GM12892 (cell line): ENCODE measurements around the gene DHH.

ENCODE experiments used
- DNase-seq: peaks from one replicate; pipeline ENCODE4 v3.0.0; 2011; ENCODE audit not compliant: insufficient read length
- FAIRE-seq: peaks from 2 replicates; lab custom pipeline; 2011; peaks lifted over from hg19 to GRCh38; lab: Jason Lieb, UNC
- POLR2A ChIP-seq: IDR thresholded peaks from 2 replicates; pipeline ENCODE4 v1.6.1; 2011; ENCODE audit warnings: low read depth, low read length, control low read depth
- POLR2AphosphoS5 ChIP-seq: IDR thresholded peaks from 2 replicates; pipeline ENCODE4 v1.6.1; 2011; ENCODE audit warnings: low read depth, low read length, control low read depth
- TAF1 ChIP-seq: IDR thresholded peaks from 2 replicates; pipeline ENCODE4 v1.6.1; 2011; ENCODE audit warnings: low read depth, mild to moderate bottlenecking, control low read depth, low read length, borderline replicate concordance

DHH gene

DNA sequence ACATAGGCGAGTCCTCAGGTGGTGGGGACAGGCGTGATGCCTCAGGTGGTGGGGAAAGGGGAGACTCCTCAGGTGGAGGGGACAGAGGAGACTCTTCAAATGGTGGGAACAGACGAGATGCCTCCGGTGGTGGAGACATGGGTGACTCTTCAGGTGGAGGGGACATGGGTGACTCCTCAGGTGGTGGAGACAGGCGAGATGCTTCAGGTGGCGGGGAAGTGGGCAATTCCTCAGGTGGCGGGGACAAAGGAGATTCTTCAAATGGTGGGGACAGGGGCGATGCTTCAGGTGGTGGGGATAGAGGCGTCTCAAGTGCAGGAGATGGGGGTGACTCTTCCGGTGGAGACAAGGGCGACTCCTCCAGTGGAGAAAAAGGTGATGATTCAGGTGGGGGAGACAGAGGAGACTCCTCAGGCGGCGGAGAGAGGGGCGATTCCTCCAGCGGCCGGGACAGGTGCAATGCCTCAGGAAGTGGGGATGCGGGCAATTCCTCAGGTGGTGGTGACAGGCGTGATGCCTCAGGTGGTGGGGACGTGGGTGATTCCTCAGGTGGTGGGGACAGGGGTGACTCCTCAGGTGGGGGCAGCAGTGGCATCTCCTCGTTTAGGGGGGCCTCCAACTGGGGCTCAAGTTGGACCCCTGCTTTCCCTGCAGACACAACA lies 42.7 kb downstream of the DHH start:
- TF ChIP-seq POLR2AphosphoS5 (no peak), POLR2A (no peak), TAF1 (no peak)
- no peak for FAIRE-seq

DNA sequence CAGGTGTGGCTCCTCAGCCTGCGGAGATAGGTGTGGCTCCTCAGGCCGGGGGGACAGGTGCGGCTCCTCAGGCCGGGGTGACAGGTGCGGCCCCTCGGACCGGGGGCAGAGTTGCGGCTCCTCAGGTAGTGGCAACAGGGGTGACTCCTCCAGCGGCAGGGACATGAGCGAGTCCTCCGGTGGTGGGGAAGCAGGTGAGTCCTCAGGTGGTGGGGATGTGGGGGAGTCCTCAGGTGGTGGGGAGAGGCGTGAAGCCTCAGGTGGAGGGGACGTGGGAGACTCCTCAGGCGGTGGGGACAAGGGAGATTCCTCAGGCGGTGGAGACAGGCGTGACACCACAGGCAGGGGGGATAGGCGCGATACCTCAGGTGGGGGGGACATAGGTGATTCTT lies 43.2 kb downstream of the DHH start:
- TF ChIP-seq POLR2AphosphoS5, result no peak
- no peak for TF ChIP-seq TAF1
- TF ChIP-seq POLR2A, result no peak
- no peak for FAIRE-seq
- no peak for DNase-seq

More for the DNA sequence above, 42.7 kb downstream of the DHH start:
- DNase-seq, result no peak

- no peak for TF ChIP-seq POLR2A
- no peak for TF ChIP-seq POLR2AphosphoS5
- no peak for TF ChIP-seq TAF1
- no peak for FAIRE-seq
- DNase-seq, result peak; percentile 22
Observed at GRCh38 chr12:49050507-49051372, 43.9 kb downstream of the DHH start.

- no peak for TF ChIP-seq POLR2AphosphoS5
- no peak for TF ChIP-seq TAF1
- no peak for TF ChIP-seq POLR2A
- peak; percentile 22 for DNase-seq
- FAIRE-seq, result no peak
Observed at GRCh38 chr12:49049566-49050224, 44.9 kb downstream of the DHH start.

DNA sequence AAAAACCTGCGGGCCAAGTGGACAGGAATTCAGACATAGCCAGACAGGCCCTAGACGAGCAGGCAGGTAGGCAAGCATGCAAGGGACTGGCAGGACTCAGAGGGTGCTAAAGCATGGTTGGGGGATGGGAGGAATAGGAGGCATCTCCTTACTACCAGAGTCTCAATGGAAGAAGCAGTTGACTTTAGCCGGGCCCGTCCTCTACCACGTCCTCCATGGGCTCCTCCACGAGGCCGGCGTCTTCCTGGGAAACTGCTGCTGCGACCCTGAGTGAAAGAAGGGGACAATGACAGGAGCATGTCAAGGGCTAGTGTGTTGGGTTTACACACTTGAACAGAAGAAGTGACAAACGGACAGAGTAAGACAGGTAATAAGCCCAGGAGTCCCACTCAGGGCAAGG lies 45.6 kb downstream of the DHH start:
- DNase-seq (no peak), FAIRE-seq (no peak)
- TF ChIP-seq POLR2A (no peak), TAF1 (no peak), POLR2AphosphoS5 (no peak)

DNA sequence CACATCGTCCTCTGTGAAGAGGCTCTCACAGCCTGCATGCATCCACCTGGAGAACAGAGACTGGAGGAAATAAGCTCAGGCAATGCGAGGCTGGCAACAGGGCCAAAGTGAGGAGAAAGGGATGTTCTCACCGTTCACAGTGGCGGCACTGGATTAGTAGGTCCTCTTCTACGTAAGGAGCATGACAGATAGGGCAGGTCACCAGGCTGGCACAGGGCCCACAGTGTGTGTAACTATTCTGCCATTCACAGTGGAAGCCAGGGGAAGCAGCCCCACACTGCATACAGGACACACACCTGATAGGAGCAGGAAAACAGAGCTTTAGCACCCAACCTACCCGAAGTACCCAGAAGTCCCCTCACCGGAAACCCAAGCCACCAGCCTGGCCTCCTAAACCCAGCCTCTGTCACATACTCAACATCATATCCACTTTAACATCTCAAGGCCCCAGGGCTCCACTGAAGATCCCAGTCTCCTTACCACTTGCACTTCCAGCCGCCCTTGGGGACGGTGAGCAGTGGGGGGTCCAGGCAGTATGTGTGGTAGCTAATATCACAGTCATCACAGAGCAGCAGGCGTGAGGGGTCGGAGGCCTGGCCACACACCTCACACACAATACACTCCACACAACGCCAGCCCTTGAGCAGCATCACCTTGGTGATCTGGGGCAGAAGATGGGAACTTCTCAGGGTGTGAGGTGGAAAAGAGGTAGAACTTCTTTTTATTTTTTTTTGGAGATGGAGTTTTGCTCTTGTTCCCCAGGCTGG lies 48.3 kb downstream of the DHH start:
- no peak for TF ChIP-seq POLR2A
- TF ChIP-seq TAF1, result no peak
- TF ChIP-seq POLR2AphosphoS5, result no peak
- DNase-seq, result no peak
- FAIRE-seq, result no peak

GRCh38 chr12:49044660-49045059 lies 49.9 kb downstream of the DHH start:
- TF ChIP-seq POLR2A, result no peak
- no peak for TF ChIP-seq TAF1
- no peak for TF ChIP-seq POLR2AphosphoS5
- no peak for DNase-seq
- no peak for FAIRE-seq

- FAIRE-seq, result peak; percentile 70
- peak; percentile 70 for DNase-seq
- TF ChIP-seq TAF1 (no peak), POLR2AphosphoS5 (no peak), POLR2A (no peak)
Observed at GRCh38 chr12:49043856-49044258, 50.7 kb downstream of the DHH start.

GRCh38 chr12:49043241-49043640 lies 51.4 kb downstream of the DHH start:
- TF ChIP-seq POLR2A (no peak), TAF1 (no peak), POLR2AphosphoS5 (no peak)
- no peak for FAIRE-seq
- no peak for DNase-seq

DNA sequence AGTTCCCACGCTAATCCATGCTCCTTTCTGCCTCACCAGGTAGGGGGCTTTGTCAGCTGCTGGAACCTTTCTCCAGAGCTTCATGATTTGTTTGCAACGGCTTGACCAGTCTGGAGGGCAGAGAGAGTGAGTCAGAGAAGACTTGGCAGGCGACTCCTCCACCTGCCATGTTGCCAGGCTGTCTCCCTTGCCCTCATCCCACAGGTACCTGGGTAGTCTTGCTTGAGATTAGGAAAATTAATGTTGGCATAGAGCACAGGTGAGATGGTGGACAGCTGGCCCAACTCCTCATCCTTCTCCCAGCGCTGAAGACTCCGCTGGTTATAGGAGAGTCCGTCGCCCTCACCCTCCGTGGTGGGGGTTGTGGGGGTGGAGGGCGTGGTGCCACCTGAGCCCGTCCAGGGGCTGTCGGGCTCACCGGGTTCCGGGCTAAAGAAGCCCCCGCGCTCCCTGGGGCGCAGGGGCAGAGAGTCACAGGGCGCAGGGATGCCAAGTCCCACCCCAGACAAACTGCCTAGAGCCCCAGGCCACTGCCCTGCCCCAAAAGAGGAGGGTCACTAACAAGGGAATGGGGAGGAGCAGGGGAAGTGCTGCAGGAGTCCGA lies 52.6 kb downstream of the DHH start:
- DNase-seq (no peak), FAIRE-seq (no peak)
- no peak for TF ChIP-seq POLR2AphosphoS5
- no peak for TF ChIP-seq POLR2A
- no peak for TF ChIP-seq TAF1
